Activated CD4-positive, alpha-beta T cell treated with anti-CD3 and anti-CD28 coated beads for 4 hours (primary cell): ENCODE data around the gene SEL1L2.
A peak's percentile ranks its signal among the peaks of the same experiment; 100 is the strongest.

Experiments used
- DNase-seq, 2 donors: peaks; one replicate each; pipeline ENCODE4 v3.0.0-alpha.2; 2020

Gene SEL1L2

DNA sequence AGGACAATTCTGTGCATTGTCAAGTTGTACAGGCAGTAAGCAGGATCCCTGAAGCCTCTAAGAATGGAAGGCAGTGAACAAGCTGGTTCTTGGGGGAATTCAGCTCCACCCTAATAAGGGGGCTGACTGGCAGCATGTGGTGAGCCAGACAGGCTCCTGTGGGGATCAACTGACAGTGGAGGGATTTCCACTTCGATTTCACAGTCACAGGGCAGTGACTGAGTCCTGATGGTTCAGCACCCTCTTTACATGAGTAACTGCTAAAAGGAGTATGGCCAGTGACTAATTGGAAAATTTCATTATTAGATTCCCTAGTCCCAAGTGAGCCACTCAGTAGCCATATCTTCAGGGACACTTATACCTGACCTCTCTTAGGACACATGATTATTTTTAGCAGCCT lies 127.2 kb downstream of the SEL1L2 start:
- DNase-seq = no peak

DNA sequence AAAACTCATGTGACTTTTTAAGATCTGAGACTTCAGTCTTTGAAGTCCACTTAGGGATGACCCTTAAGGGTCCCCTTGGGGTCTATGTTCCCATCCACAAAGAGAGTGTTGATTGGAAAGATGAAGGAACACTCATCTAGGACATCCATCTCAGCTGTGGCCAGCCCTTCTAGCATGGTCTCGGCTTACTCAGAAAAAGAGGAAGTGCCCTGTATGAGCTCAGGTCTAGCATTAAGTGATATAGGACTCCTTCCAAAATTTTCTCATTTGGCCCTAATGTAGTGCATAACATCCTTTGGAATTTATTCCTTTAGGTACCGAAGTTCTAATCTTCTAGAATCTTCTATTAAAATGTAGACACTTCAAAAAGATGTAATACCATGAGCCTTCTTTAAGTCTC lies 128.2 kb downstream of the SEL1L2 start:
- DNase-seq = no peak

DNA sequence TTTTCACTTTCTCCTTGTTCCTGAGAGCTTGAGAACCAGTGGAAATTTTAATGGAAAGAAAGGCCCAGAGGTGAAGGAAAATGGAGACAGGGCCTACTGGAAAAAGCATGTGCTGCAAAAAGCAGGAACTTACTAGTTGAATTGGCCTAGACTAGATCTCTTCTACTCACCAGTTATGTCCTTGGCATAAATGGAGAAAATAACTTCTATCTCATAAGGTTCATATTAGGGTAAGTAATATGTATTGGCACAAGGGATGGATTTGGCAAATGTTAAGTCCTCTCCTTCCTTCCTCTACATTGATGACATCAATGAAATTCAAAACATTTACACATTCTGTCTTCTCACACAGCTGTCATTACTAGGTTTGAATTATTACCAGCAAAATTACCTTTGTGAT lies 131.5 kb downstream of the SEL1L2 start:
- DNase-seq = no peak

DNA sequence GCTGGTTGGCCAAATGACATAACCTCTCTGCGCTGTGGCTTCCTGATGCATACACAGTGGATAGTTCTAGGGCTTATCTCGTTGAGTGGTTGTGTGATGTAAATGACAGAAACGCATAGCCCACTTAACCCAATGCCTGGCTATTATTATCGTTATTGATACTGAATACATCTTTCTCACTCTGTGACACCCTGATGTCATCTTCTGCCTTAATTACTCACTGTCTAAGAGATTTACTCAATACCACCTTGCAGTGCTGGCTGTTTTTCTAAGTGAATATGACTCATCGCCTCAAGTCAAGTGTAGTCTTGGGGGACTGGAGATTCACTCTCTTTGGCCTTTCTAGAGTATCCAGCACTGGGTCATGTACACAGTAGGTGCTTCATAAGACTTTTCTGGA lies 132.0 kb downstream of the SEL1L2 start:
- DNase-seq = no peak

GRCh38 chr20:13857961-13858360 lies 132.5 kb downstream of the SEL1L2 start:
- no peak for DNase-seq

DNA sequence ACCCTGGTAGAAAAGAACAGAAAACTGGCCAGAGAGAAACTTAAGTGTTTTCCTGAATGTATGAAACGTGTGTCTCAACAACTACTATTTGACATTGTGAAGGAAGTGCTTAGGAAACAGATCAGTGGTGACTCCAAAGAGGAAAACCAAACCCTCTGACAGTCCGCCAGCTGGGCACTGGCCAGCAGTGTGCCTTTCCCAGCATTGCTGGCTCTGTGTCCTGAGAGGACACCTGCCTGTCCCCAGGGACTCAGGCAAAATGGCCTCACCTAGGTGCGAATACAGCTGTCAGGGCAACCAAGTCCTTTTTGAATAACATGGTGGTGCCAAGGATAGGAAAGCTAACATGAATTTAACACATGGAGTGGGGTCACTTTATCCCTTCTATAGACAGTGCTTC lies 133.1 kb downstream of the SEL1L2 start:
- DNase-seq = no peak

GRCh38 chr20:13856354-13856753 lies 134.1 kb downstream of the SEL1L2 start:
- DNase-seq = no peak

GRCh38 chr20:13855613-13856012 lies 134.8 kb downstream of the SEL1L2 start:
- DNase-seq = no peak

GRCh38 chr20:13852306-13852705 lies 138.1 kb downstream of the SEL1L2 start:
- no peak for DNase-seq

DNA sequence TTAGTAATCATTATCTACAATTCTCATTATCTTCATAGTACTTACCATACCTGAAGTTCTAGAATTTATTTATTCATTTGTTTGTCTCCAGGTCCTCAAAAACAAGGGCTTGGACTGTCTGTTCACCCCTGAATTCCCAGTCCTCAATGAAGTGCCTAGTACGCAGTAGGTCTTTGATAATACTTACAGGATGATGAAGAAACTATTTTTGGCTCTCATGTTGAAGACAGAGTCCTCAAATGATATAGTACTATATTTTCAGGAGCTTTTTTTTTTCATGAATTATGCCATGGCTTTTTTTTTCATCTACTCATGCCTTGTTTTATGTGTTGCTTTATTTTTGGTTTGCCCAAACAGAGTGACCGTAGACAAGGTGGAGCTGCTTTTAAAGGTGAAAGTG lies 139.1 kb downstream of the SEL1L2 start:
- no peak for DNase-seq

- no peak for DNase-seq
Observed at GRCh38 chr20:13844296-13844695, 146.1 kb downstream of the SEL1L2 start.

DNA sequence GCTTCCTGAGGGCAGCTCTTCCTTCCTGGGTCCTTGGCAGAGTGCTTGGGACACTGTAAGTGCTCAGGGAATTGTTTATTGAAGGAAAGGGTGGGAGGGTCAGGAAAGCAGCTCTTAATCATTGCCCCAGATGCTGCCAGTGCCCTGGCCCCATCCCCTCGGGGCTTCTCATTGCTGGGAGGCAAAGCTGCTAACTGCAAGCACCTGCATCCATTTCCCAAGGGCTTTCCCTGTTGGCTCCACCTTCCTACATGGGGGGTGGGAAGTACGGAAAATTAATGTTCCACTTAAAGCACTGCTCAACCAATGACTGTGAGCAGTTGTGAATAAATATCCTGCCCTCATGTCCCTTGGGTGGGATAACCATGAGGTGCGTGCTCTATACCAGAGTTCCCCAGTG lies 149.2 kb downstream of the SEL1L2 start:
- DNase-seq = no peak

- DNase-seq = no peak
Observed at GRCh38 chr20:13840093-13840465, 150.3 kb downstream of the SEL1L2 start.

DNA sequence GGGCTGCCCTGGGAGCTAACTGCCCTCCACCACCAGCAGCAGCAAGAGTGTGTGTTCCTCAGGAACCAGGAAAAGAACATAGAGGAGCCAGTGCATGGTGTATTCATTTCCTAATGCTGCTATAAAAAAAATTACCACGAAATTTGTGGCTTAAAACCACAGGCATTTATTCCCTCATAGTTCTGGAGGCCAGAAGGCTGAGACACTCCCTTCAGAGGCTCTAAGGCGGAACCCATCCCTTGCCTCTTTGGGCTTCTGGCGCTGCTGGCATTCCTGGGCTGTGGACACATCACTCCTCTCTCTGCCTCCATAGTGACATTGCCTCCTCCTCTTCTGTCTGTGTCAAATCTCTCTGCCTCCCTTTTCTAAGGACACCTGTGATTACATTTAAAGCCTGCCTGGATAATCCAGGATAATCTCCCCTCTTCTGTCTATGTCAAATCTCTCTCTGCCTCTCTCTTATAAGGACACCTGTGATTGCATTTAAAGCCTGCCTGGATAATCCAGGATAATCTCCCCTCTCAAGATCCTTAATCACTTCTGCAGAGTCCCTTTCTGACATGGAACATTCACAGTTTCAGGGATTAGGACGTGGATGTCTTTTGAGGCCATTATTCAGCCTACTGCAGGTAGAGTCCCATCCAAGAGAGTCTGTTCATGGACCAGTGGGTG lies 150.9 kb downstream of the SEL1L2 start:
- no peak for DNase-seq

DNA sequence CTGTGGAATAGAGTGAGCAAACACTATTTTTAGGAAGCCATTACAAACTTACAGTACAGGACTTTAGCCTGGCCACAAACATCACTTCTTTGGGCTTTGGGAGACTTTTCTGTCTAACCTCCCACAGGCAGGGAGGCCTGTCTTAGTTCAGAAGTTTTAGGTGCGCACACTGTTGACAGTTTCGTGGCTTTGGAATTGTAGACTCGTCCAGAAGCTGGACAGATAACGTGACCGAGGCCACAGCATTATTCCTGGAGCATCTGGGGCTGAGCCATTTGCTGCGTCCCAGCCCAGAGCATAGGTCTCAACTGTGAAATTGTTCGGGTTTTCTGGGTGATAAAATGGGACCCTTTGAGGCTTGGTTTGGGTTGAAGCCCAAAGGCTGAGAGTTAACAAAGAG lies 151.8 kb downstream of the SEL1L2 start:
- no peak for DNase-seq

- no peak for DNase-seq
Observed at GRCh38 chr20:13831476-13831875, 158.9 kb downstream of the SEL1L2 start.

DNA sequence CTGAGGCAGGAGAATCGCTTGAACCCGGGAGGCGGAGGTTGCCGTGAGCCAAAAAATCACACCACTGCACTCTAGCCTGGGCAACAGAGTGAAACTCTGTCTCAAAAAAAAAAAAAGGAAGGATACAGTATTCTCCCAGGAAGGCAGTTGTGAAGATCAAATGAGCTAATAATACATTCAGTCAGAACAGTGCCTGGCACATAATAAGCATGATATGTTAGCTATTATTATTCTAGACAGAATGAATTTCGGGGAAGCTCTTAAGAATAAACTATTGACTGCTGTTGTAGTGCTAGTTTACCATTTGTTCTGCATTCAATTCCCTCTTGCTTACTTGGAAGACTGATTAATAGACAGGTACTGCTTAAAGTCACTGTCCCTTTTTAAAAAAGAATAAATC lies 164.9 kb downstream of the SEL1L2 start:
- DNase-seq = no peak

GRCh38 chr20:13824459-13824858 lies 166.0 kb downstream of the SEL1L2 start:
- no peak for DNase-seq

- DNase-seq = no peak
Observed at GRCh38 chr20:13822459-13822858, 168.0 kb downstream of the SEL1L2 start.

GRCh38 chr20:13821876-13822275 lies 168.5 kb downstream of the SEL1L2 start:
- no peak for DNase-seq

GRCh38 chr20:13819885-13820645 lies 170.3 kb downstream of the SEL1L2 start:
- DNase-seq = peak in 1 of 2 donors; percentile 3

GRCh38 chr20:13817342-13817741 lies 173.1 kb downstream of the SEL1L2 start:
- DNase-seq = no peak

DNA sequence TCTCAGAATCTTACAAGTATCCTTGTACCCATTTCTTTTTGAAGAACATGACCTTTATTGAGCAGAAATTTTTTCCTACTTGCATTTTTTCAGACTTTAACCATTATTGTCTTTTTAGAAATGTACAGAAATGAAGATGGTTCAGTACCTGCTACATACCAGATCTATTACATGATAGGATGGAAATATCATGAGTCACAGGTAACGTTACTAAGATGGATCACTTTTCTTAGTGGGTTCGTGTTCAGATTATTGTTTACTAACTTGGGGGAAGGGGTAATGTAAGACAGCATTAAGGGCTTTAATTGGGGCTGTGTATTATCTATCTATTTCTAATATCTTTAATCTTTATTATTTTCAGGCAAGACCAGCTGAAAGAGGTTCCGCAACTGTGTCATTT lies 173.7 kb downstream of the SEL1L2 start:
- DNase-seq = no peak

GRCh38 chr20:13814672-13815071 lies 175.7 kb downstream of the SEL1L2 start:
- no peak for DNase-seq

GRCh38 chr20:13813910-13814309 lies 176.5 kb downstream of the SEL1L2 start:
- no peak for DNase-seq
